A549 treated with AZD9567 at 1 μM for 4 hours (cell line): ENCODE measurements around the gene TRIM41. TPM values are rescaled to one million over a fixed set of nuclear protein-coding genes. Genes with fewer than 3 reads are reported as not detected.

ENCODE experiments used
- total RNA-seq: library from RNA; stranded (reverse); fragments of 200-300 nt; extraction: Qiagen RNA extraction; gene quantifications from 5 replicates; pipeline ENCODE4 v1.2.3, GENCODE V29; 2022; ENCODE audit not compliant: insufficient read depth

The TRIM41 gene
- total RNA-seq = 18.2 to 28.4 TPM (median 27.4 TPM) in 5 replicates

GRCh38 chr5:181223058-181223728, at the start of gene TRIM41:
TSS of gene TRIM41 (plus strand) at chr5:181223281. CDS start at chr5:181224000, 719 bp downstream.

DNA sequence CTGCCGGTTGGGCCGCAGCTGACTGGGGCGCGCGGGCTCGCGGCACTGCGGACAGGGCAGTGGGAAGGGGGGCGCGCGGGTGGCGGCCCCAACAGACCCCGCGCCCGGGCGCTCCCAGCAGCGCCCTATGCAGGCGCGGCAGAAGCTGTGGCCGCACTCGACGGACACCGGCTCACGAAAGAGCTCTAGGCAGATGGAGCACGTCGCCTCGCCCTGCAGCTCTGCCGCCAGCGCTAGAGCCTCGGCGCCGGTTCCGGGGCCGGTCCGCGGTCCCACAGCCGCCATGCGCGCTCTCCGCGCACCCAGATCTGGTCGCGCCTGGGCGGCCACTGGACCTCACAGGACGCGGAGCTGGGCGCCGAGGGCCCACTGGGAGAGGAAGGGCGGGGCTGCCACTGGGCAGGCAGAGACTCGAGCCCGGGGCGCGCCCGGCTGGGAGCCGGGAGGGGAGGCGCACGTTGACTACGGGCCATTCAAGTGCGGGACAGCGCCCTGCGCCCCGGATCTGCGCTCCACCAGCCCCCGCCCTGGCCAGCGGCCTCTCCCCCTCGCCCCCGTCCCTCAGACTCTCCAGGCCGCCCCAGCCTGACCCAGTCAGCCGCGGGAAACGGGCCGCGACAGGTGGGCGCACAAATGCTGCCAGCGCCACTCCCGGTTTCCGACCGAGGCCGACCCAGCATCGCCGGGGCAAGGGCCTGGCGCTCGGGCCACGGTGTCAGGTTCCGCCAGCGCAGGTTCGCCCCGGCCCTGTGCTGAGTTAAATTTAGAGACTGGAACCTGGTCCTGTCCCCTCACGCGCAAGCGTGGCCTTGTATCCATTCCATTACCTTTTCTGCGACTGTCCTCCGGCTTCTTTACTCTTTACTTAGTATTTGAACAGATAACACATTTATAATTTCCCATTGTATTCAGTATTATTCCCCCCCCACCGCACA, 18.0 kb upstream of the TRIM41 start, which contains the start of gene TRIM7:
Gene TRIM7, minus strand, starts transcription at position 371 of the 935 bp plus-strand sequence. Its CDS starts 86 bp downstream, at position 285.

DNA sequence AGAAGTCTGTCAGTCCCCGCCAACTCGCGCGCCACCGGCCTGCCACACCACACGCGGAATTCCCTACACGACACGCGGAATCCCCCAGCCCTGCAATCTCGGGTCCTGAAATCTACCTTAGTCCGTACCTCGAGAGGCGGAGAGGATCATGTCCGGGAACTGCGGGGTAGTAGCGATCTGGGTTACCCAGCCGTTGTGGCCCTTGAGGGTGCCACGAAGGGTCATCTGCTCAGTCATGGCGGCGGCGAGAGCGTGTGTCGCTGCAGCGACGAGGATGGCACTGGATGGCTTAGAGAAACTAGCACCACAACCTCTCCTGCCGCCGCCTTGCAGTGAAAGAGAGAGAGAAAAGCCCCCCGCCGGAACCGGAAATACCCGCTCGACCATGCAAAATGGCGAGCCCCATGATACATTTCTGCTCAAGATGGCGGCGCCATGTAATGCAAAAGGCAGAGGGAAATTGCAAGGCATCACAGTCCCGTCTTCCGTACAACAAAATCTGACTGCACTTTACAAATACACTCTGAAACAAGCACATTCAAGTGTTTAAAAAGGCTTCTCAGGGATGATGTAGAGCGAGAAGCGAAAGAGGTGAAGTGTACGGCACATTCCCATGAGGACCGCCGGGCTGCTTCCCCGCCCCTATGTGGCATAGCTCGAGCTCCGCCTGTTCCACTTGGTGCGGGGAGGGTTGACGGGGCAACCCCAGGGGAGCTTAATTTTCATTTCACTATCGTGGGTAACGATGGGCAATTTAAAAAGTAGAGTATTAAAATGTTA, 20.7 kb downstream of the TRIM41 start, which contains the start of gene RACK1:
Gene RACK1, minus strand, starts transcription at position 343 of the 780 bp plus-strand sequence. Its CDS starts 106 bp downstream, at position 237.

DNA sequence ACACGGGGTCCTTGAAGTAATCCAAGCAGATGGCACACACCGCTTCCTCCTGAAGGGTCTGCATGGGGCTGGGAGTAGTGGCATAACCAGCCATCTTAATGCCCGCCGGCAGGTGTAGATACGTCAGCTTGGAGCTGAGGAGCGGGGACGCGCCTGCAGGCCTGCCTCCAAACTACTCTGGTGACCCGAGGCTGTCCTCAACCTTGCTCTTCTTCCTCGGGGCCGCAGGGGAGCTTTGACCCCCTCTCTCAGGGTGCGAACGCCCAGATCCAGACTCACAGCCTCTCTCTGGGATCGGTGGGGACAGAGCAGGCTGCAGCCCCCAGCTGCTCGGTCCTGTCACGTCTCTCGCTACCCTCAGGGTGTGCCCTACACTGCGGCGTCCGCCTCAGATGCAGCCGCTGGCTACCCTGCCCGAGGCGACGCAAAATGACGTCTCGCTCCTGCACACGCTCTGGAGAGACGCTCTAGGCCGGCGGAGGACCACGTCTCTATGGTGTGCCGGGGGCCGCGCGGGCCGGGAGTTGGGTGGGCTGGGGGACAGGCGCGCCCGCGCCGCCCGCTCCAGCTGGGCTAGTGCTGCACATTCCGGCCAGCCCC, 37.7 kb downstream of the TRIM41 start, which contains the start of gene TRIM52:
Gene TRIM52, minus strand, starts transcription at position 424 of the 600 bp plus-strand sequence. Its CDS starts 330 bp downstream, at position 94.

Other genes with a start within 250 kb of the TRIM41 start
- gene BTNL3, start 234.4 kb upstream of the TRIM41 start, total RNA-seq = not detected in 5 replicates
- gene BTNL9, start 183.0 kb upstream of the TRIM41 start, total RNA-seq = 0.56 to 1.4 TPM (median 1.1 TPM) in 5 replicates
- not detected in 5 replicates for gene OR2V1, start 92.1 kb upstream of the TRIM41 start, total RNA-seq
- not detected in 5 replicates for gene OR2V2, start 75.7 kb upstream of the TRIM41 start, total RNA-seq
- 34.9 to 43.4 TPM (median 39.8 TPM) in 5 replicates for gene TRIM7, start 18.1 kb upstream of the TRIM41 start, total RNA-seq
- gene RACK1, start 20.6 kb downstream of the TRIM41 start, total RNA-seq = 3,124 to 3,926 TPM (median 3,335 TPM) in 5 replicates
- gene TRIM52, start 37.9 kb downstream of the TRIM41 start, total RNA-seq = 5.8 to 8.8 TPM (median 7.2 TPM) in 5 replicates
- gene OR4F3, start 144.0 kb downstream of the TRIM41 start, total RNA-seq = not detected in 5 replicates